ENCODE measurements around the gene PTMA.
"Not testable (repeated sequence)": the region's sequence is repeated elsewhere in the genome, so short reads cannot be mapped to it uniquely, and the experiment has no call there.

Gene PTMA

GRCh38 chr2:231699006-231699405, 9.3 kb upstream of the PTMA start:
- no peak for DNase-seq

GRCh38 chr2:231701456-231702373, 6.6 kb upstream of the PTMA start:
- no peak for DNase-seq

- no peak for DNase-seq
Observed at GRCh38 chr2:231704017-231704416, 4.3 kb upstream of the PTMA start.

DNA sequence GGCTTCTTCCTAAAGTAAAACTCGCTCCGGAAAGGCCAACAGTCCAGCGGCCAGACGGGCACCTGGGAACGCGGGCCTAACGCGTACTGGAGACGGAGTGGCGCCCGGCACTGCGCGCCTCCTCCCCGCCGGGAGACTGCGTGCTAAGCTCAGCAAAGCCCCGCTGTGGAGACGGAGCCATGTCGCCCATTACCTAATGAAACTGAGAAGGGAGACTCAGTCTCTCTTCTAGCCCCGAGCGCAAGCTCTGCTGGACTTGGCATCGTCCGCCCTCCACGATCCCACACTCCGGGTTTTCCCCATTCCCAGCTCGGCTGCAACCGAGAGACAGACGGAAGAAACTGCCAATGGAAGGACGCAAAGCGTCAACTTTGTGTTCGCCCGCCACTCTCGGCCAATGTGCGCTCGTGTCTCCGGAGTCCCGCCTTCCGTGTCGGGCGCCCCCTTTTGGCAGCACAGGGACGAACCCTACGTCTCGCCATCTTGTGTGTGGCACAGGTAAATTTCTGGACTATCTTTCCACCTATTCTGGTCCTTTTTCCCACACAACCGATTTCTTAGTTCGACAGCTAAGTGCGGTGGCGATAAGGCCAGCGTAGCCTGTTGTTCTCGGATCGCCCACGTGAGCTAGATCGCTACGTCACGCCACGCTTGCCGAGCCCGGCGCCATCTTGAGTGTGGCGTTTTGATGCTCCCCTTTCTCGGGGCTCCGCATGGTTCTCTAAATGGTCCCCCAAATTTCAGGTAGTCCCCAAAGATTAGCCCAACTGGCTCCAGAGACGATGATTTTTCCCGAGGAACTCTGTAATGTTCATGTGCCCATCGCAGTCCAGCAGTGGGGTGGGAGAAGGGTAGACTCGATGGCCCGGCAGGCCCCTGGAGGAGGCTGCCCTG, 1.3 kb upstream of the PTMA start:
- peak; percentile 94 to 98 (median 94) for DNase-seq

DNA sequence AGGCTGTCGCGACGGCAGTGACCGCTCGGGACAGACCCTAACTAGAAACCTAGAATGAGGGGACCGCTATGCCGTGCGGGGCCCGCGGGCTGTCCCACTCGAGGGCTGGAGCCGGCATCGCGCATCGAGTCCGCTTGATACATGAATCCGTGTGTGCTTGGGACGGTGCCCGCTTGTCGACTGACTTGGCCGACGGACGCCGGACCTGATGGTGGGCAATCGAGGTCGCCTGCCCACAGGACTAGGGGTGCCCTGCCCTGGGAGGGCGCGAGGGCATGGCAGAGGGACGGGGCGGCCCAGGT, 749 bp upstream of the PTMA start:
- peak in 1 of 5 donors; percentile 55 for DNase-seq

GRCh38 chr2:231708773-231709635, 679 bp downstream of the PTMA start:
- peak; percentile 29 to 65 (median 50) for DNase-seq

GRCh38 chr2:231709636-231709980, 1.3 kb downstream of the PTMA start:
- DNase-seq: peak in 2 of 5 donors; percentile 32 to 46

DNA sequence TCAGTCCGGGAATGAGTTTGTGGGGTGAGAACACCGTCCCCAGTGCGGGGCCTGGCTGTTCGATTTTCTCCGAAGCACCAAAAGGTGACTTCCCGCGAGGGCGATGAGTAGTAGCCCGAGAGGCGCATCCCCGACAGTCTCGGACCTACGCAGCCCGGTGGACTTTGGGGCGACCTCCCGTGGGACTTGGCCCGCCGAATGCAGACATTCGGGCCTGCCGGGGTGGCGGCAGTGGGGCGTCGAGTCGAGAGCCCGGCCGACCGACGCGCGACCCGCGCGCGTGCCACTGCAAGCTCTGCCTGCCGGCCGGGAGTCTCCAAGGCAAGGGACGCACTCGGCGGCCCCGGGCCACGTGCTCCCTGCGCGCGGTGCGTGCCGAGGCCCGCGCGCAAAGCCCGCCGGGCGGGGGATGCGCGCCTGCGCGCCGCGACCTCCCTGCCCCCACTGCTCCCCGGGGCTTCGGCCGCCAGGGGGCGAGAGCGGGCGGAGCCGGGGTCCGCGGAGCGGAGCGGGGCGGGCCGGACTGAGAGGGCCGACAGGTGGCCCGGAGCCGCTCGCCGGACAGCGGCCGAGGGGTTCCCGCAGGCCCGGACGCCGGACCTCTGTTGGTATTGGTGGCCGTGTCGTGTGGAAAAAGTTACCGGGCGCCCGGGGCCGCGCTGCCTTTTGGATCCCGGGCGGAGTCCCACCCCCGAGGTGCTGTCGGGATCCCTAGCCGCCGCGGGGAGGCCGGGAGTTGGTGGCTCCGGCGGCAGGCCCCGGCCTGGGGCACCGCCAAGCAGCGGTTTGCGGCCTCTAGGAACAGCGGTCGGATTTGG, 1.9 kb downstream of the PTMA start:
- DNase-seq: peak; percentile 71 to 86 (median 79)

- DNase-seq: peak in 2 of 5 donors; percentile 17 to 27
Observed at GRCh38 chr2:231710799-231711676, 2.7 kb downstream of the PTMA start.

DNA sequence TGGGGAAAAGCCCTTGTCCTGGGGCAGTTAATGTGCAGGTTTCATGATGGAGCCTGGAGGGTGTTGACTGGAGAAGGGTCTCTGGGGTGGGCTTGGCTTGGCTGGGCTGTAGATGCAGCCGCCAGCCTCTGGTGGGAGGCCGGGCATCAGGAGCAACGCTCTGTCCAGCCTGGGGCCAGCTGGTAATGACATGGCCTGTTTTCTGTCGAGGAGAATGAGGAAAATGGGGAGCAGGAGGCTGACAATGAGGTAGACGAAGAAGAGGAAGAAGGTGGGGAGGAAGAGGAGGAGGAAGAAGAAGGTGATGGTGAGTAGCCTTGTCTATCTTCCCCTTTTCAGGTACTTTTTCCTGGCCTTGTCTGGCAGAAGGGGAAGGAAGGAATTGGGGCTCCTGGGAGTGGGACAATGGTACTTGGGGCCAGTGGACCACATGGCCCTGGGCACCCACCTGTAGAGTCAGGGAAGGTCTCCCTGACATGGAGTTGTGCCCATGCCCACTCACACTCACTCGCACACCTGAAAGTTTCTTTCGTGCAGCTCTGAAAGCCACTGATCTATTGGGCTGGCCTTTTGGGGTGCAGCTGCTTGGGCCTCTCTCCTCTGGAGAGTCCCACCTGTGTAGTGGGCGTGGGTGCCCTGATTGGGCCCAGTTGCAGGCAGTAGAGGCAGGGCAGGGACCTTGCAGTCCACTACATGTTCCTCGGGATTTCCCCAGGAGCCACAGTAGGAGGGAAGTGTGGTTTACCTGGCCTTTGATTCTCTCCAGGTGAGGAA, 3.5 kb downstream of the PTMA start:
- peak in 3 of 5 donors; percentile 12 to 30 (median 29) for DNase-seq

DNA sequence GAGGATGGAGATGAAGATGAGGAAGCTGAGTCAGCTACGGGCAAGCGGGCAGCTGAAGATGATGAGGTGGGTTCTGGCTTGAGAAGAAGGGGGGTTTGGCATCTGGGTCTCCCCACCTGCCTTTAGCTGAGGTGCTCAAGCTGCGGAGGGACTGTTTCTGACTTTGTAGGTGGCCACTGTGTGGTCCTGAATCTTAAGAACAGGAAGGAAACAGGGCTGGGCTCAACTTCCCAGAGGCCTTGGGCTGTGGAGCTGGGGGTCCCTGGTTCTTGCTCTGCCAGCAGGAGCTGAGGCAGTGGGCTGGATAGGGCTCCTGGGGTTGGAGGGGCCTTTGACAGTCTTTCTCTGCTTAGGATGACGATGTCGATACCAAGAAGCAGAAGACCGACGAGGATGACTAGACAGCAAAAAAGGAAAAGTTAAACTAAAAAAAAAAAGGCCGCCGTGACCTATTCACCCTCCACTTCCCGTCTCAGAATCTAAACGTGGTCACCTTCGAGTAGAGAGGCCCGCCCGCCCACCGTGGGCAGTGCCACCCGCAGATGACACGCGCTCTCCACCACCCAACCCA, 4.2 kb downstream of the PTMA start:
- DNase-seq: peak in 3 of 5 donors; percentile 32 to 45 (median 40)

GRCh38 chr2:231713406-231713729, 5.0 kb downstream of the PTMA start:
- not testable (repeated sequence) for DNase-seq

GRCh38 chr2:231713730-231714638, 5.7 kb downstream of the PTMA start:
- DNase-seq: peak; percentile 78 to 91 (median 85)

DNA sequence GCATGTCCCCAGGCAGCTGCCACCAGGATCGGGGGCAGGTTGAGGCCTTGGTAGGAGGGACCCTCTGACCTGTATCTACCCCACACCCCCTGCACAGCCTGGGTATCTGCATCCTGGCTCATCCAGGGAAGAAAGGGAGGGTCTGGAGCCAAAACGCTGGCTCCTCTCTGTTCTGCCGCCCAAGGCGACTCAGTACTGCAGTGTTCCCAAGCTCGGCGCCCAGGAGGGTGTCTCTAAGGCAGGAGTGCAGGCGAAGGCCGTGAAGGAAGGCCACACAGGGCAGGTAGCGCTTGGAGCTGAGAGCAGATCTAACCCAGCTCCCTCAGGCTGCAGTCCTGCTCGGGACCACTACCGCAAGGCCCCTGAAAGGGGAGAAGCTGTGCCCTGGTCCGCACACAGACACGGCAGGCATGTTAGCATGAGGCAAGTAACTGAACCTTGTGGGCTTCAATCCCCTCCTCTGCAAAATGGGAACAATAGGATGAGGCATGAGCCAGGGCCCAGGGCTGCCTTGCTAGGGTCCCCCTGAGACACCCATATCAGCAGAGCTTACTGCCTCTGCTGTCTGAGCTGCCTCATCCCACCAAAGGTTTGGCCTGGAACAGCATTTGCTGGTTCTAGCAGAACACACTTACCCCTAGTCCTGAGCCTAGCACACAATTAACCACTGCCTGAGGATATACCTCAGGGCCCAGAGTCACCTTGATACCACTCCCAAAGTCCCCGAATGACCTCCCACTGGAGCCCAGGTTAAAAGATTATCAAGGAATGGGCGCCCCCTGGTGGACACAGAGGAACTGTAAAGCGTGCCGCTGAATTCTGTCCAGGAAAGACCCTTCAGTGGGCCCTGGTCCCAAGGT, 6.5 kb downstream of the PTMA start:
- DNase-seq: peak; percentile 51 to 80 (median 64)

GRCh38 chr2:231715499-231715837, 7.1 kb downstream of the PTMA start:
- DNase-seq: no peak

DNA sequence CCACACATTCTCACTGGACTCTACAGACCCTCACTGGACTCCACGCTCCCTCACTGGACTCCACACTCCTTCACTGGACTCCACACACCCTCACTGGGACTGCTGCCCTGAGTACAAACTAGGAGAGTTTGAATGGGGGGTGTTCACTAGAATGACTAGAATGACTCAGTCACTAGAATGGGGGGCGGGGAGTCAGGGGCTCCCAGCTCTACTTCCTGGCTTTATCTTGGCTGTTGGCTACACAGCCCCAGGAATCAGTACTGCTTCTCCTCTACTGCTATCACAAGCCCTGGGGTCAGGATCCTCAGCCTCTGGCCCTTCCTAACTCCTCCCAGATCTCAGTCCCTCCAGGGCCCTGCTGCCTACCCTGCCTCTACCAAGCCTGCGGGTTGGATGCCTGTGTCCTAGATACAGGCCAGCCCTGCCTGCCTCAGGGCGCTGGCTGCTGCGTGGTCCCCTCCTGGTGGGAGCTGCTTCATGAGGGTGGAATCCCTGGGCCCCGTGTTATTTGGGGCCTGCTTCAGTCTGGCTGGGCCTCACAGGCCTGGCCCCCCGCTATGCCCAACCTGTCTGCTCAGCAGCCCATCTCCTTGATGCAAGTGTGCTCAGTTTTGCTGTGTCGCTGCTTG, 7.8 kb downstream of the PTMA start:
- no peak for DNase-seq

DNA sequence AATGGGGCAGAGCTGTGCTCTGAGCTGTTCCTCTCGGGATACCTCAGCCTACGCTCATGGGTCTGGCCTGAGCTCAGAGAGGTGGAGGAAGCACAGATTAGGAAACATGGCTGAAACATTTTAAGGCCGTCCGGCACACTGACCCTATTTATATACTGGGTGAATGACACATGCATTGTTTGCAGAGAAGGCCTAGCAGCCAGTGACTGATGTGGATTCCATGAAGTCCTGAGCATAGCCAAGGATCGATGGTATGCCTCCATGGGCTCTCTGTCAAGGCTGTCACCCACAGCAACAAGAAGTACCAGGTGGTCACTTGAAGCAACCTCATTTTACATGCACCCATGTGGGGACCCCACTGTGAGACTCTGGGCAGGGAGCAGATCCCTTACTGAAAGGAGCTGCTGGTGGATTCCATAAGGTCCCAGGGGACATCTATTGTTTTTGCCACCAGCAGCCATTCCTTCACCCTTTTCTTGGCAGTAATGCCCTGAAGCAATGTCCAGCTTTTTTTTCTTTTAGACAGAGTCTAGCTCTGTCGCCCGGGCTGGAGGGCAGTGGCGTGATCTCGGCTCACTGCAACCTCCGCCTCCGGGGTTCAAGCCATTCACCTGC, 8.4 kb downstream of the PTMA start:
- no peak for DNase-seq

Measured in T-helper 1 cell (primary cell).